ENCODE data around the gene PLLP.
"Not testable (repeated sequence)": the region's sequence is repeated elsewhere in the genome, so short reads cannot be mapped to it uniquely, and the experiment has no call there.

Gene PLLP

GRCh38 chr16:57273826-57274225 lies 10.6 kb downstream of the PLLP start:
- DNase-seq (ENCODE audit: low read depth) = no peak

GRCh38 chr16:57273359-57273758 lies 11.1 kb downstream of the PLLP start:
- DNase-seq (ENCODE audit: low read depth) = no peak

- DNase-seq (ENCODE audit: low read depth) = no peak
Measured at GRCh38 chr16:57271867-57272495, 12.5 kb downstream of the PLLP start.

GRCh38 chr16:57271063-57271345 lies 13.5 kb downstream of the PLLP start:
- no peak for DNase-seq (ENCODE audit: low read depth)

GRCh38 chr16:57270221-57271062 lies 14.0 kb downstream of the PLLP start:
- DNase-seq (ENCODE audit: low read depth) = no peak

GRCh38 chr16:57268804-57269800 lies 15.4 kb downstream of the PLLP start:
- no peak for DNase-seq (ENCODE audit: low read depth)

GRCh38 chr16:57267343-57267742 lies 17.1 kb downstream of the PLLP start:
- not testable (repeated sequence) for DNase-seq (ENCODE audit: low read depth)

GRCh38 chr16:57266531-57267260 lies 17.8 kb downstream of the PLLP start:
- no peak for DNase-seq (ENCODE audit: low read depth)

- DNase-seq (ENCODE audit: low read depth) = no peak
Measured at GRCh38 chr16:57265850-57266530, 18.5 kb downstream of the PLLP start.

GRCh38 chr16:57264950-57265371 lies 19.5 kb downstream of the PLLP start:
- DNase-seq (ENCODE audit: low read depth) = no peak

- DNase-seq (ENCODE audit: low read depth) = no peak
Measured at GRCh38 chr16:57264381-57264780, 20.1 kb downstream of the PLLP start.

- DNase-seq (ENCODE audit: low read depth) = no peak
Measured at GRCh38 chr16:57263541-57264351, 20.7 kb downstream of the PLLP start.

GRCh38 chr16:57262841-57263540 lies 21.5 kb downstream of the PLLP start:
- no peak for DNase-seq (ENCODE audit: low read depth)

GRCh38 chr16:57261806-57262205 lies 22.7 kb downstream of the PLLP start:
- no peak for DNase-seq (ENCODE audit: low read depth)

- no peak for DNase-seq (ENCODE audit: low read depth)
Measured at GRCh38 chr16:57260294-57260929, 24.1 kb downstream of the PLLP start.

GRCh38 chr16:57258910-57259475 lies 25.5 kb downstream of the PLLP start:
- no peak for DNase-seq (ENCODE audit: low read depth)

- no peak for DNase-seq (ENCODE audit: low read depth)
Measured at GRCh38 chr16:57258226-57258909, 26.1 kb downstream of the PLLP start.

- DNase-seq (ENCODE audit: low read depth) = no peak
Measured at GRCh38 chr16:57257455-57258070, 26.9 kb downstream of the PLLP start.

All from activated T-cell treated with anti-CD3 and anti-CD28 coated beads for 48 hours (primary cell).